ENCODE measurements around the gene OR4N2. TPM values are rescaled to one million over a fixed set of nuclear protein-coding genes. Genes with fewer than 3 reads are reported as not detected.
"Not testable (repeated sequence)": the region's sequence is repeated elsewhere in the genome, so short reads cannot be mapped to it uniquely, and the experiment has no call there.

OR4N2 gene
- total and polyA plus RNA-seq, 2 experiments from 2014 or later, result not detected

GRCh38 chr14:19775587-19775986 is 28.0 kb upstream of the OR4N2 start:
- Histone ChIP-seq H3K79me2 (ENCODE audit: insufficient read depth) (no peaks in the 10 kb centered on the region), H4K20me1 (ENCODE audit: insufficient read depth) (no peaks in the 10 kb centered on the region), H3F3A (ENCODE audit: insufficient read depth) (no peaks in the 10 kb centered on the region), H3K27me3 (replicated peaks; ENCODE audit: insufficient read depth) (no peaks in the 10 kb centered on the region), H3K9me3 (ENCODE audit: low read depth) (no peaks in the 10 kb centered on the region), H3K4me3 (no peak overlapping the region), H3K4me1 (ENCODE audit: insufficient read depth) (no peaks in the 10 kb centered on the region), H3K27ac (no peak overlapping the region), H3K36me3 (ENCODE audit: low read depth) (no peaks in the 10 kb centered on the region), H2AFZ (no peak overlapping the region), H3K9me2 (ENCODE audit: insufficient read depth) (no peaks in the 10 kb centered on the region), H3K9ac (no peak overlapping the region), H3K4me2 (ENCODE audit: unreplicated experiment) (no peak overlapping the region)
- no peak for DNase-seq
- 15 to 17% methylated on average over 1 of the region's 1 CpG for WGBS, 2 experiments (ENCODE audit: low coverage in 1 of 2, low lambda C conversion rate in 2 of 2, missing lambda C conversion rate in 2 of 2)
- TF ChIP-seq EZH2phosphoT487 (IDR thresholded peaks at IDR 0.05; ENCODE audit: insufficient read depth, low read depth) (no peak), EZH2 (IDR thresholded peaks at IDR 0.05; ENCODE audit: insufficient read depth, poor library complexity, severe bottlenecking) (no peak)
- in situ Hi-C loops (cut with MboI), result no loop called here

- H3K9ac ChIP-seq; H3K79me2 ChIP-seq (ENCODE audit: insufficient read depth); H4K20me1 ChIP-seq (ENCODE audit: insufficient read depth); H3K9me2 ChIP-seq (ENCODE audit: insufficient read depth); H3K4me3 ChIP-seq; in situ Hi-C loops (cut with MboI); H3K27ac ChIP-seq; H3K36me3 ChIP-seq (ENCODE audit: low read depth); H3K4me1 ChIP-seq (ENCODE audit: insufficient read depth); H3K4me2 ChIP-seq (ENCODE audit: unreplicated experiment); H2AFZ ChIP-seq; DNase-seq; H3F3A ChIP-seq (ENCODE audit: insufficient read depth); H3K9me3 ChIP-seq (ENCODE audit: low read depth); H3K27me3 ChIP-seq (replicated peaks; ENCODE audit: insufficient read depth): not testable (repeated sequence)
- 50 to 55% methylated on average over 16 of the region's 16 CpGs for WGBS, 2 experiments (ENCODE audit: low coverage in 1 of 2, low lambda C conversion rate in 2 of 2, missing lambda C conversion rate in 2 of 2)
Measured at GRCh38 chr14:19785848-19786247, 17.7 kb upstream of the OR4N2 start.

- H3K79me2 ChIP-seq (ENCODE audit: insufficient read depth); H3K27me3 ChIP-seq (replicated peaks; ENCODE audit: insufficient read depth); H4K20me1 ChIP-seq (ENCODE audit: insufficient read depth); in situ Hi-C loops (cut with MboI); H3K36me3 ChIP-seq (ENCODE audit: low read depth); H3F3A ChIP-seq (ENCODE audit: insufficient read depth); H3K4me1 ChIP-seq (ENCODE audit: insufficient read depth); H3K4me2 ChIP-seq (ENCODE audit: unreplicated experiment); H3K4me3 ChIP-seq; H2AFZ ChIP-seq; H3K9ac ChIP-seq; DNase-seq; H3K9me2 ChIP-seq (ENCODE audit: insufficient read depth); H3K9me3 ChIP-seq (ENCODE audit: low read depth); H3K27ac ChIP-seq: not testable (repeated sequence)
- 18 to 28% methylated on average over 6 of the region's 6 CpGs for WGBS, 2 experiments (ENCODE audit: low coverage in 1 of 2, low lambda C conversion rate in 2 of 2, missing lambda C conversion rate in 2 of 2)
Measured at GRCh38 chr14:19787318-19787717, 16.3 kb upstream of the OR4N2 start.

- H2AFZ ChIP-seq; H3K27ac ChIP-seq; H3F3A ChIP-seq (ENCODE audit: insufficient read depth); H3K4me1 ChIP-seq (ENCODE audit: insufficient read depth); H3K36me3 ChIP-seq (ENCODE audit: low read depth); H4K20me1 ChIP-seq (ENCODE audit: insufficient read depth); H3K4me2 ChIP-seq (ENCODE audit: unreplicated experiment); H3K9me3 ChIP-seq (ENCODE audit: low read depth); H3K27me3 ChIP-seq (replicated peaks; ENCODE audit: insufficient read depth); DNase-seq; in situ Hi-C loops (cut with MboI); H3K4me3 ChIP-seq; H3K9me2 ChIP-seq (ENCODE audit: insufficient read depth); H3K9ac ChIP-seq; H3K79me2 ChIP-seq (ENCODE audit: insufficient read depth): not testable (repeated sequence)
- WGBS, 2 experiments (ENCODE audit: low coverage in 1 of 2, low lambda C conversion rate in 2 of 2, missing lambda C conversion rate in 2 of 2), result 13 to 16% methylated on average over 7 of the region's 7 CpGs
Measured at GRCh38 chr14:19788150-19788549, 15.4 kb upstream of the OR4N2 start.

GRCh38 chr14:19796520-19797108 is 7.0 kb upstream of the OR4N2 start:
- H3K4me1 ChIP-seq (ENCODE audit: insufficient read depth); H3K27ac ChIP-seq; H3K4me3 ChIP-seq; in situ Hi-C loops (cut with MboI); H2AFZ ChIP-seq; H3K4me2 ChIP-seq (ENCODE audit: unreplicated experiment); H3K9me3 ChIP-seq (ENCODE audit: low read depth); H3K9me2 ChIP-seq (ENCODE audit: insufficient read depth); H3K27me3 ChIP-seq (replicated peaks; ENCODE audit: insufficient read depth); H3K9ac ChIP-seq; H3K36me3 ChIP-seq (ENCODE audit: low read depth); DNase-seq; H3F3A ChIP-seq (ENCODE audit: insufficient read depth); H4K20me1 ChIP-seq (ENCODE audit: insufficient read depth); H3K79me2 ChIP-seq (ENCODE audit: insufficient read depth): not testable (repeated sequence)
- 41% methylated on average over 10 of the region's 10 CpGs for WGBS, 2 experiments (ENCODE audit: low coverage in 1 of 2, low lambda C conversion rate in 2 of 2, missing lambda C conversion rate in 2 of 2)
